Liver (tissue), 9 donors: Measurements from ENCODE around the gene ZNF805. TPM values are rescaled to one million over a fixed set of nuclear protein-coding genes. Genes with fewer than 3 reads are reported as not detected.

Experiments used
- DNase-seq: peaks from one replicate; pipeline ENCODE4 v3.0.0-alpha.2; 2017; ENCODE audit warnings: low spot score
- H3K27ac ChIP-seq, 2 donors: one replicate each; pipeline ENCODE4 v1.7.0; 2013; ENCODE audit warnings: inconsistent platforms in 2 of 2, low read length in 2 of 2, control low read depth in 1 of 2, low read depth in 1 of 2, mild to moderate bottlenecking in 1 of 2
- H3K27me3 ChIP-seq, 4 donors: one replicate each; pipeline versions ENCODE4 v1.6.1 to v1.7.0; 2013; ENCODE audit warnings: low read length in 3 of 4, inconsistent platforms in 1 of 4, mild to moderate bottlenecking in 1 of 4, moderate library complexity in 1 of 4; ENCODE audit not compliant: control insufficient read depth in 4 of 4, insufficient read depth in 4 of 4
- H3K36me3 ChIP-seq, 4 donors: one replicate each; pipeline versions ENCODE4 v1.6.1 to v1.7.0; 2013; ENCODE audit warnings: low read length in 3 of 4, mild to moderate bottlenecking in 3 of 4, low read depth in 1 of 4, moderate library complexity in 1 of 4; ENCODE audit not compliant: control insufficient read depth in 4 of 4, insufficient read depth in 3 of 4
- H3K4me1 ChIP-seq, 4 donors: one replicate each; pipeline versions ENCODE4 v1.6.1 to v1.7.0; 2013; ENCODE audit warnings: low read length in 3 of 4, mild to moderate bottlenecking in 3 of 4, moderate library complexity in 1 of 4; ENCODE audit not compliant: control insufficient read depth in 4 of 4, insufficient read depth in 4 of 4
- H3K4me3 ChIP-seq, 3 donors: one replicate each; pipeline versions ENCODE4 v1.6.1 to v1.7.0; 2013; ENCODE audit warnings: low read length in 3 of 3, control low read depth in 1 of 3, low read depth in 1 of 3, mild to moderate bottlenecking in 1 of 3
- H3K9ac ChIP-seq, 2 donors: one replicate each; pipeline ENCODE4 v1.7.0; 2013; ENCODE audit warnings: low read length in 2 of 2, mild to moderate bottlenecking in 2 of 2, moderate library complexity in 2 of 2, control low read depth in 1 of 2, low read depth in 1 of 2
- H3K9me3 ChIP-seq, 4 donors: one replicate each; pipeline versions ENCODE4 v1.6.1 to v1.7.0; 2013; ENCODE audit warnings: low read length in 3 of 4; ENCODE audit not compliant: control insufficient read depth in 4 of 4
- EGR1 ChIP-seq, 2 donors: IDR thresholded peaks; 2 replicates each; pipeline ENCODE4 v1.6.1; 2016 to 2018; ENCODE audit warnings: antibody characterized with exemption in 2 of 2, low read depth in 2 of 2
- FOXA1 ChIP-seq: IDR thresholded peaks from 2 replicates; pipeline ENCODE4 v1.6.1; 2016; ENCODE audit warnings: antibody characterized with exemption
- FOXA2 ChIP-seq: IDR thresholded peaks from 2 replicates; pipeline ENCODE4 v1.6.1; 2016; ENCODE audit warnings: antibody characterized with exemption
- GABPA ChIP-seq, 2 donors: IDR thresholded peaks in 1 of 2; conservative IDR thresholded peaks in 1 of 2; 2 replicates each; pipeline ENCODE4 v1.6.1; 2016; ENCODE audit warnings: antibody characterized with exemption in 2 of 2, mild to moderate bottlenecking in 1 of 2, moderate library complexity in 1 of 2
- HNF4A ChIP-seq, 2 donors: conservative IDR thresholded peaks; 2 replicates each; pipeline ENCODE4 v1.6.1; 2016; ENCODE audit warnings: antibody characterized with exemption in 2 of 2, mild to moderate bottlenecking in 2 of 2
- HNF4G ChIP-seq: IDR thresholded peaks from 2 replicates; pipeline ENCODE4 v1.6.1; 2016; ENCODE audit warnings: antibody characterized with exemption
- JUND ChIP-seq, 2 donors: IDR thresholded peaks; 2 replicates each; pipeline ENCODE4 v1.6.1; 2016; ENCODE audit warnings: antibody characterized with exemption in 2 of 2
- MAX ChIP-seq: IDR thresholded peaks from 2 replicates; pipeline ENCODE4 v1.6.1; 2016; ENCODE audit warnings: antibody characterized with exemption
- NR2F2 ChIP-seq: IDR thresholded peaks from 2 replicates; pipeline ENCODE4 v1.6.1; 2016; ENCODE audit warnings: antibody characterized with exemption
- RAD21 ChIP-seq, 2 donors: IDR thresholded peaks; 2 replicates each; pipeline ENCODE4 v1.6.1; 2016; ENCODE audit warnings: antibody characterized with exemption in 2 of 2, mild to moderate bottlenecking in 2 of 2
- REST ChIP-seq: IDR thresholded peaks from 2 replicates; pipeline ENCODE4 v1.6.1; 2016; ENCODE audit warnings: antibody characterized with exemption, mild to moderate bottlenecking
- RXRA ChIP-seq, 2 donors: IDR thresholded peaks; 2 replicates each; pipeline ENCODE4 v1.6.1; 2017 to 2018; ENCODE audit warnings: antibody characterized with exemption in 2 of 2, mild to moderate bottlenecking in 1 of 2
- SP1 ChIP-seq: IDR thresholded peaks from 2 replicates; pipeline ENCODE4 v1.6.1; 2018; ENCODE audit warnings: antibody characterized with exemption, mild to moderate bottlenecking
- TAF1 ChIP-seq: conservative IDR thresholded peaks from 2 replicates; pipeline ENCODE4 v1.6.1; 2016; ENCODE audit warnings: antibody characterized with exemption, mild to moderate bottlenecking
- YY1 ChIP-seq: IDR thresholded peaks from 2 replicates; pipeline ENCODE4 v1.6.1; 2016; ENCODE audit warnings: antibody characterized with exemption, mild to moderate bottlenecking
- ZBTB33 ChIP-seq: IDR thresholded peaks from 2 replicates; pipeline ENCODE4 v1.6.1; 2016; ENCODE audit warnings: antibody characterized with exemption
- WGBS: extraction: QIAGEN DNeasy Blood & Tissue Kit; methylation state at CpG from one replicate; pipeline ENCODE4 v1.1.7; 2013; 5-methylcytosine and 5-hydroxymethylcytosine counted together
- polyA plus RNA-seq, 2 donors: library from polyadenylated mRNA; stranded (reverse) in 1 of 2; unstranded in 1 of 2; fragments of 200-250 nt in 1 of 2; fragments of >200 nt in 1 of 2; fragmentation: Nextera tagmentation in 1 of 2; extraction: Ambion mirVana in 1 of 2; gene quantifications; one replicate each; pipeline versions ENCODE4 v1.2.1 to v1.2.3, GENCODE V29; 2013 to 2015
- total RNA-seq, 2 donors: library from RNA; depleted of rRNA; stranded (reverse); fragments of >200 nt; gene quantifications; one replicate each; pipeline ENCODE4 v1.2.3, GENCODE V29; 2014
- TF ChIP-seq, protein P1 (sequence below): IDR thresholded peaks from 2 replicates; pipeline ENCODE4 v1.6.1; 2016; ENCODE audit warnings: antibody characterized with exemption
- TF ChIP-seq, protein P2 (sequence below): fragments of 150-350 bp; IDR thresholded peaks from 2 replicates; pipeline ENCODE4 v1.5.1; 2017; ENCODE audit warnings: improper control_type of control experiment, low read depth, low read length; ENCODE audit not compliant: missing input control
- donor health status: healthy.
- donor health status: healthy.
- donor health status: healthy.
- donor health status: healthy.
- donor health status: healthy.

ZNF805 gene
- total and polyA plus RNA-seq, 4 donors: 0.75 to 13.9 (median 7.1) TPM

DNA sequence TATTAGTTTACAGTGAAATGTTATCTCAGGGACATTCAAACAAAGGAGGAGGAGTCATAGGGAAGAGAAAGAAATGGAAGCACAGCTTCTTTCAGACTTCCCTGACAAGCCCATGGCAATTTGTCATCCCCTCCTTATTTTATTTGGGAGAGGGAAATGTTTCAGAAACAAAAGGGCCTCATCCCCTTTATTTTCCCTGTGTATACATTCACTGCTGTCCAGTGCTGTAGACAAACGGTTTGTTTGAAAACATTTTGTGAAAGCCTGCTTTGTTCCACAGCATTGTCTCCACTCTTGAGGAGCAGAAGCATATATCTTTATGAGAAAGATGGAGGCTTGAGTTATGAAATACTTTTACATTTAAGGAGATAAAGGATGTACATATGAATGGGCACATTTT, 52.1 kb downstream of the ZNF805 start:
- Histone ChIP-seq H3K9ac (no peak overlapping the region), H3K36me3 (peaks cover 23 to 77% (median 69%) of the 10 kb centered on the region in 4 donors), H3K9me3 (peaks cover 9 to 34% (median 32%) of the 10 kb centered on the region in 4 donors), H3K4me1 (no peaks in the 10 kb centered on the region), H3K4me3 (peak overlapping the region in 2 of 3 donors; percentile 26 to 37), H3K27me3 (no peaks in the 10 kb centered on the region), H3K27ac (no peak overlapping the region)
- DNase-seq: no peak
- TF ChIP-seq SP1: no peak
- TF ChIP-seq HNF4G: no peak
- TF ChIP-seq, protein P1, sequence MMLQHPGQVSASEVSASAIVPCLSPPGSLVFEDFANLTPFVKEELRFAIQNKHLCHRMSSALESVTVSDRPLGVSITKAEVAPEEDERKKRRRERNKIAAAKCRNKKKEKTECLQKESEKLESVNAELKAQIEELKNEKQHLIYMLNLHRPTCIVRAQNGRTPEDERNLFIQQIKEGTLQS: no peak
- no peak for TF ChIP-seq RAD21 (IDR thresholded peaks at IDR 0.05)
- TF ChIP-seq RXRA (IDR thresholded peaks at IDR 0.05): no peak
- TF ChIP-seq, protein P2, sequence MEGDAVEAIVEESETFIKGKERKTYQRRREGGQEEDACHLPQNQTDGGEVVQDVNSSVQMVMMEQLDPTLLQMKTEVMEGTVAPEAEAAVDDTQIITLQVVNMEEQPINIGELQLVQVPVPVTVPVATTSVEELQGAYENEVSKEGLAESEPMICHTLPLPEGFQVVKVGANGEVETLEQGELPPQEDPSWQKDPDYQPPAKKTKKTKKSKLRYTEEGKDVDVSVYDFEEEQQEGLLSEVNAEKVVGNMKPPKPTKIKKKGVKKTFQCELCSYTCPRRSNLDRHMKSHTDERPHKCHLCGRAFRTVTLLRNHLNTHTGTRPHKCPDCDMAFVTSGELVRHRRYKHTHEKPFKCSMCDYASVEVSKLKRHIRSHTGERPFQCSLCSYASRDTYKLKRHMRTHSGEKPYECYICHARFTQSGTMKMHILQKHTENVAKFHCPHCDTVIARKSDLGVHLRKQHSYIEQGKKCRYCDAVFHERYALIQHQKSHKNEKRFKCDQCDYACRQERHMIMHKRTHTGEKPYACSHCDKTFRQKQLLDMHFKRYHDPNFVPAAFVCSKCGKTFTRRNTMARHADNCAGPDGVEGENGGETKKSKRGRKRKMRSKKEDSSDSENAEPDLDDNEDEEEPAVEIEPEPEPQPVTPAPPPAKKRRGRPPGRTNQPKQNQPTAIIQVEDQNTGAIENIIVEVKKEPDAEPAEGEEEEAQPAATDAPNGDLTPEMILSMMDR: no peak
- no peak for TF ChIP-seq TAF1
- no peak for TF ChIP-seq JUND (IDR thresholded peaks at IDR 0.05)
- TF ChIP-seq YY1: no peak
- no peak for TF ChIP-seq MAX
- TF ChIP-seq ZBTB33: no peak
- TF ChIP-seq REST: no peak
- WGBS: 90% methylated on average over 1 of the region's 1 CpG

DNA sequence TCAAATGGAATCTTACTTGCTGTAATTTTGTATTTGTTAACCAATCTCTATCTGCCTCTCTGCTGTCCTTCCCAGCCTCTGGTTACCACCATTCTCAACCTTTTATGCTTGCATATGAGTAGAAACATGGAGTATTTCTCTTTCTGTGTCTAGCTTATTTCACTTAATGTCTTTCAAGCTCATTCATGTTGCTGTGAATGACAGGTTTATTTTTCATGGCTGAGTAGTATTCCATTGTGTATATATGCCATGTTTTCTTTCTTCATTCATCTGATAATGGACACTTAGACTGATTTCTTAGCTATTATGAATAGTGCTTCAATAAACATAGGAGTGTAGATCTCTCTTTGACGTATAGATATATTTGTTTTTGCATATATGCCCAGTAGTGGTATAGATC, 53.3 kb downstream of the ZNF805 start:
- H3K4me3 ChIP-seq: no peak overlapping the region
- H3K27me3 ChIP-seq: no peaks in the 10 kb centered on the region
- peaks cover 9 to 34% (median 31%) of the 10 kb centered on the region in 4 donors for H3K9me3 ChIP-seq
- no peak overlapping the region for H3K9ac ChIP-seq
- H3K4me1 ChIP-seq: no peaks in the 10 kb centered on the region
- no peak for DNase-seq
- no peak overlapping the region for H3K27ac ChIP-seq
- peaks cover 23 to 70% (median 60%) of the 10 kb centered on the region in 4 donors for H3K36me3 ChIP-seq
- WGBS: 96% methylated on average over 1 of the region's 1 CpG
- TF ChIP-seq HNF4G (no peak), MAX (no peak), YY1 (no peak), FOXA1 (no peak), RXRA (IDR thresholded peaks at IDR 0.05) (no peak), EGR1 (IDR thresholded peaks at IDR 0.05; ENCODE audit: low read depth in 2 of 2) (no peak), HNF4A (conservative IDR thresholded peaks at IDR 0.05) (no peak), NR2F2 (no peak), RAD21 (IDR thresholded peaks at IDR 0.05) (no peak), JUND (IDR thresholded peaks at IDR 0.05) (no peak), SP1 (no peak), ZBTB33 (no peak), TAF1 (no peak), GABPA (IDR thresholded peaks at IDR 0.05 in 1 of 2, conservative IDR thresholded peaks at IDR 0.05 in 1 of 2) (no peak), FOXA2 (no peak)
- TF ChIP-seq, protein P2: no peak
- TF ChIP-seq, protein P1: no peak
